Liver (tissue), 9 donors: ENCODE measurements around the gene TTC33. TPM values are rescaled to one million over a fixed set of nuclear protein-coding genes. Genes with fewer than 3 reads are reported as not detected.

Experiments
- DNase-seq: peaks from one replicate; pipeline ENCODE4 v3.0.0-alpha.2; 2017; ENCODE audit warnings: low spot score
- H3K27ac ChIP-seq, 2 donors: one replicate each; pipeline ENCODE4 v1.7.0; 2013; ENCODE audit warnings: inconsistent platforms in 2 of 2, low read length in 2 of 2, control low read depth in 1 of 2, low read depth in 1 of 2, mild to moderate bottlenecking in 1 of 2
- H3K27me3 ChIP-seq, 4 donors: one replicate each; pipeline versions ENCODE4 v1.6.1 to v1.7.0; 2013; ENCODE audit warnings: low read length in 3 of 4, inconsistent platforms in 1 of 4, mild to moderate bottlenecking in 1 of 4, moderate library complexity in 1 of 4; ENCODE audit not compliant: control insufficient read depth in 4 of 4, insufficient read depth in 4 of 4
- H3K36me3 ChIP-seq, 4 donors: one replicate each; pipeline versions ENCODE4 v1.6.1 to v1.7.0; 2013; ENCODE audit warnings: low read length in 3 of 4, mild to moderate bottlenecking in 3 of 4, low read depth in 1 of 4, moderate library complexity in 1 of 4; ENCODE audit not compliant: control insufficient read depth in 4 of 4, insufficient read depth in 3 of 4
- H3K4me1 ChIP-seq, 4 donors: one replicate each; pipeline versions ENCODE4 v1.6.1 to v1.7.0; 2013; ENCODE audit warnings: low read length in 3 of 4, mild to moderate bottlenecking in 3 of 4, moderate library complexity in 1 of 4; ENCODE audit not compliant: control insufficient read depth in 4 of 4, insufficient read depth in 4 of 4
- H3K4me3 ChIP-seq, 3 donors: one replicate each; pipeline versions ENCODE4 v1.6.1 to v1.7.0; 2013; ENCODE audit warnings: low read length in 3 of 3, control low read depth in 1 of 3, low read depth in 1 of 3, mild to moderate bottlenecking in 1 of 3
- H3K9ac ChIP-seq, 2 donors: one replicate each; pipeline ENCODE4 v1.7.0; 2013; ENCODE audit warnings: low read length in 2 of 2, mild to moderate bottlenecking in 2 of 2, moderate library complexity in 2 of 2, control low read depth in 1 of 2, low read depth in 1 of 2
- H3K9me3 ChIP-seq, 4 donors: one replicate each; pipeline versions ENCODE4 v1.6.1 to v1.7.0; 2013; ENCODE audit warnings: low read length in 3 of 4; ENCODE audit not compliant: control insufficient read depth in 4 of 4
- ATF3 ChIP-seq: IDR thresholded peaks from 2 replicates; pipeline ENCODE4 v1.6.1; 2016; ENCODE audit warnings: antibody characterized with exemption
- EGR1 ChIP-seq, 2 donors: IDR thresholded peaks; 2 replicates each; pipeline ENCODE4 v1.6.1; 2016 to 2018; ENCODE audit warnings: antibody characterized with exemption in 2 of 2, low read depth in 2 of 2
- GABPA ChIP-seq, 2 donors: IDR thresholded peaks in 1 of 2; conservative IDR thresholded peaks in 1 of 2; 2 replicates each; pipeline ENCODE4 v1.6.1; 2016; ENCODE audit warnings: antibody characterized with exemption in 2 of 2, mild to moderate bottlenecking in 1 of 2, moderate library complexity in 1 of 2
- HNF4A ChIP-seq, 2 donors: conservative IDR thresholded peaks; 2 replicates each; pipeline ENCODE4 v1.6.1; 2016; ENCODE audit warnings: antibody characterized with exemption in 2 of 2, mild to moderate bottlenecking in 2 of 2
- HNF4G ChIP-seq: IDR thresholded peaks from 2 replicates; pipeline ENCODE4 v1.6.1; 2016; ENCODE audit warnings: antibody characterized with exemption
- JUND ChIP-seq, 2 donors: IDR thresholded peaks; 2 replicates each; pipeline ENCODE4 v1.6.1; 2016; ENCODE audit warnings: antibody characterized with exemption in 2 of 2
- NR2F2 ChIP-seq: IDR thresholded peaks from 2 replicates; pipeline ENCODE4 v1.6.1; 2016; ENCODE audit warnings: antibody characterized with exemption
- RAD21 ChIP-seq, 2 donors: IDR thresholded peaks; 2 replicates each; pipeline ENCODE4 v1.6.1; 2016; ENCODE audit warnings: antibody characterized with exemption in 2 of 2, mild to moderate bottlenecking in 2 of 2
- RXRA ChIP-seq, 2 donors: IDR thresholded peaks; 2 replicates each; pipeline ENCODE4 v1.6.1; 2017 to 2018; ENCODE audit warnings: antibody characterized with exemption in 2 of 2, mild to moderate bottlenecking in 1 of 2
- SP1 ChIP-seq: IDR thresholded peaks from 2 replicates; pipeline ENCODE4 v1.6.1; 2018; ENCODE audit warnings: antibody characterized with exemption, mild to moderate bottlenecking
- TAF1 ChIP-seq: conservative IDR thresholded peaks from 2 replicates; pipeline ENCODE4 v1.6.1; 2016; ENCODE audit warnings: antibody characterized with exemption, mild to moderate bottlenecking
- YY1 ChIP-seq: IDR thresholded peaks from 2 replicates; pipeline ENCODE4 v1.6.1; 2016; ENCODE audit warnings: antibody characterized with exemption, mild to moderate bottlenecking
- WGBS: extraction: QIAGEN DNeasy Blood & Tissue Kit; methylation state at CpG from one replicate; pipeline ENCODE4 v1.1.7; 2013; 5-methylcytosine and 5-hydroxymethylcytosine counted together
- polyA plus RNA-seq, 2 donors: library from polyadenylated mRNA; stranded (reverse) in 1 of 2; unstranded in 1 of 2; fragments of 200-250 nt in 1 of 2; fragments of >200 nt in 1 of 2; fragmentation: Nextera tagmentation in 1 of 2; extraction: Ambion mirVana in 1 of 2; gene quantifications; one replicate each; pipeline versions ENCODE4 v1.2.1 to v1.2.3, GENCODE V29; 2013 to 2015
- total RNA-seq, 2 donors: library from RNA; depleted of rRNA; stranded (reverse); fragments of >200 nt; gene quantifications; one replicate each; pipeline ENCODE4 v1.2.3, GENCODE V29; 2014
- TF ChIP-seq, protein P1 (sequence below): IDR thresholded peaks from 2 replicates; pipeline ENCODE4 v1.6.1; 2016; ENCODE audit warnings: antibody characterized with exemption
- TF ChIP-seq, protein P2 (sequence below): IDR thresholded peaks from 2 replicates; pipeline ENCODE4 v1.6.1; 2016; ENCODE audit warnings: antibody characterized with exemption
- TF ChIP-seq, protein P3 (sequence below): IDR thresholded peaks from 2 replicates; pipeline ENCODE4 v1.6.1; 2016; ENCODE audit warnings: antibody characterized with exemption, mild to moderate bottlenecking
- donor health status: healthy.
- donor health status: healthy.
- donor health status: healthy.
- donor health status: healthy.
- donor health status: healthy.

TTC33 gene
- total and polyA plus RNA-seq, 4 donors = 4.3 to 12.0 (median 7.6) TPM

DNA sequence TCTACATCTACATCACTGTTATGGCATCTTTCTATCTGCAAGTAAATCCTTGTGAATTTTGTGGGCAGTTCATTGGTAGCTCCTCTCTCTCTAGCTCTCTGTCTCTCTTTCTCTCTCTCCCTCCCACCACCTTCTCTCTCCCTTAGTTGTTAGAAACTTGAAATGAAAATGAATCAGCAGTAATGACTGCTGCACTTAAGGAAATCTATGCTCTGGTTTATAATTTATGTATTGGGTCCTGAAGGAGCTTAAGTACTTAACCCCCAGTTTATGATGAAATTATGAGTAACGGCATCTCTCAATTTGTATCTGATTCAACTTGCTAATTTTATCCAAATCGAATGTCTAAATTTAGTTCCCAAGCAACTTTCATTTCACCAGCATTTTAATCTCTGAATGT lies 128.1 kb downstream of the TTC33 start:
- Histone ChIP-seq H3K9me3 (no peaks in the 10 kb centered on the region), H3K9ac (no peak overlapping the region), H3K36me3 (no peaks in the 10 kb centered on the region), H3K4me1 (no peaks in the 10 kb centered on the region), H3K27ac (no peak overlapping the region), H3K4me3 (no peak overlapping the region), H3K27me3 (no peaks in the 10 kb centered on the region)
- TF ChIP-seq, protein P1, sequence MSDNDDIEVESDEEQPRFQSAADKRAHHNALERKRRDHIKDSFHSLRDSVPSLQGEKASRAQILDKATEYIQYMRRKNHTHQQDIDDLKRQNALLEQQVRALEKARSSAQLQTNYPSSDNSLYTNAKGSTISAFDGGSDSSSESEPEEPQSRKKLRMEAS = no peak
- no peak for TF ChIP-seq RAD21 (IDR thresholded peaks at IDR 0.05)
- no peak for DNase-seq
- 69% methylated on average over 2 of the region's 2 CpGs for WGBS

GRCh38 chr5:40626801-40627200 lies 129.0 kb downstream of the TTC33 start:
- TF ChIP-seq JUND (IDR thresholded peaks at IDR 0.05) = no peak
- no peak for TF ChIP-seq TAF1
- no peak for TF ChIP-seq YY1
- TF ChIP-seq HNF4G = no peak
- TF ChIP-seq RXRA (IDR thresholded peaks at IDR 0.05) = no peak
- TF ChIP-seq, protein P2, sequence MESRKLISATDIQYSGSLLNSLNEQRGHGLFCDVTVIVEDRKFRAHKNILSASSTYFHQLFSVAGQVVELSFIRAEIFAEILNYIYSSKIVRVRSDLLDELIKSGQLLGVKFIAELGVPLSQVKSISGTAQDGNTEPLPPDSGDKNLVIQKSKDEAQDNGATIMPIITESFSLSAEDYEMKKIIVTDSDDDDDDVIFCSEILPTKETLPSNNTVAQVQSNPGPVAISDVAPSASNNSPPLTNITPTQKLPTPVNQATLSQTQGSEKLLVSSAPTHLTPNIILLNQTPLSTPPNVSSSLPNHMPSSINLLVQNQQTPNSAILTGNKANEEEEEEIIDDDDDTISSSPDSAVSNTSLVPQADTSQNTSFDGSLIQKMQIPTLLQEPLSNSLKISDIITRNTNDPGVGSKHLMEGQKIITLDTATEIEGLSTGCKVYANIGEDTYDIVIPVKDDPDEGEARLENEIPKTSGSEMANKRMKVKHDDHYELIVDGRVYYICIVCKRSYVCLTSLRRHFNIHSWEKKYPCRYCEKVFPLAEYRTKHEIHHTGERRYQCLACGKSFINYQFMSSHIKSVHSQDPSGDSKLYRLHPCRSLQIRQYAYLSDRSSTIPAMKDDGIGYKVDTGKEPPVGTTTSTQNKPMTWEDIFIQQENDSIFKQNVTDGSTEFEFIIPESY = no peak
- TF ChIP-seq, protein P3, sequence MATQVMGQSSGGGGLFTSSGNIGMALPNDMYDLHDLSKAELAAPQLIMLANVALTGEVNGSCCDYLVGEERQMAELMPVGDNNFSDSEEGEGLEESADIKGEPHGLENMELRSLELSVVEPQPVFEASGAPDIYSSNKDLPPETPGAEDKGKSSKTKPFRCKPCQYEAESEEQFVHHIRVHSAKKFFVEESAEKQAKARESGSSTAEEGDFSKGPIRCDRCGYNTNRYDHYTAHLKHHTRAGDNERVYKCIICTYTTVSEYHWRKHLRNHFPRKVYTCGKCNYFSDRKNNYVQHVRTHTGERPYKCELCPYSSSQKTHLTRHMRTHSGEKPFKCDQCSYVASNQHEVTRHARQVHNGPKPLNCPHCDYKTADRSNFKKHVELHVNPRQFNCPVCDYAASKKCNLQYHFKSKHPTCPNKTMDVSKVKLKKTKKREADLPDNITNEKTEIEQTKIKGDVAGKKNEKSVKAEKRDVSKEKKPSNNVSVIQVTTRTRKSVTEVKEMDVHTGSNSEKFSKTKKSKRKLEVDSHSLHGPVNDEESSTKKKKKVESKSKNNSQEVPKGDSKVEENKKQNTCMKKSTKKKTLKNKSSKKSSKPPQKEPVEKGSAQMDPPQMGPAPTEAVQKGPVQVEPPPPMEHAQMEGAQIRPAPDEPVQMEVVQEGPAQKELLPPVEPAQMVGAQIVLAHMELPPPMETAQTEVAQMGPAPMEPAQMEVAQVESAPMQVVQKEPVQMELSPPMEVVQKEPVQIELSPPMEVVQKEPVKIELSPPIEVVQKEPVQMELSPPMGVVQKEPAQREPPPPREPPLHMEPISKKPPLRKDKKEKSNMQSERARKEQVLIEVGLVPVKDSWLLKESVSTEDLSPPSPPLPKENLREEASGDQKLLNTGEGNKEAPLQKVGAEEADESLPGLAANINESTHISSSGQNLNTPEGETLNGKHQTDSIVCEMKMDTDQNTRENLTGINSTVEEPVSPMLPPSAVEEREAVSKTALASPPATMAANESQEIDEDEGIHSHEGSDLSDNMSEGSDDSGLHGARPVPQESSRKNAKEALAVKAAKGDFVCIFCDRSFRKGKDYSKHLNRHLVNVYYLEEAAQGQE = no peak
- TF ChIP-seq, protein P1 = no peak
- TF ChIP-seq SP1 = no peak
- TF ChIP-seq ATF3 = no peak
- TF ChIP-seq GABPA (IDR thresholded peaks at IDR 0.05 in 1 of 2, conservative IDR thresholded peaks at IDR 0.05 in 1 of 2) = no peak
- TF ChIP-seq HNF4A (conservative IDR thresholded peaks at IDR 0.05) = no peak
- no peak for TF ChIP-seq RAD21 (IDR thresholded peaks at IDR 0.05)
- no peak for TF ChIP-seq EGR1 (IDR thresholded peaks at IDR 0.05; ENCODE audit: low read depth in 2 of 2)
- TF ChIP-seq NR2F2 = no peak
- DNase-seq = no peak
- H3K27ac ChIP-seq = no peak overlapping the region
- H3K4me1 ChIP-seq = no peaks in the 10 kb centered on the region
- WGBS = 72% methylated on average over 2 of the region's 2 CpGs
- no peaks in the 10 kb centered on the region for H3K9me3 ChIP-seq
- H3K9ac ChIP-seq = no peak overlapping the region
- no peak overlapping the region for H3K4me3 ChIP-seq
- H3K27me3 ChIP-seq = no peaks in the 10 kb centered on the region
- no peaks in the 10 kb centered on the region for H3K36me3 ChIP-seq
